BJ (cell line): Measurements from ENCODE around the gene EIF3F. TPM values are rescaled to one million over a fixed set of nuclear protein-coding genes. Genes with fewer than 3 reads are reported as not detected.

ENCODE experiments used
- CTCF ChIA-PET: fragments of 350-600 bp; formaldehyde crosslinking; extraction: SDS; loops from one replicate; lab custom pipeline; 2021; ENCODE audit warnings: antibody characterized with exemption, inconsistent platforms; lab: Yijun Ruan, JAX
- POLR2A ChIA-PET: fragments of 300-600 bp; sonication (Branson Sonifier 250); formaldehyde crosslinking; extraction: SDS; loops from one replicate; lab custom pipeline; 2021; ENCODE audit warnings: antibody characterized with exemption; lab: Charles Lee
- DNase-seq: peaks from one replicate; pipeline ENCODE4 v3.0.0-alpha.2; 2011; ENCODE audit warnings: low read depth
- H3K27me3 ChIP-seq: 2 replicates; pipeline ENCODE4 v1.6.0; 2011; ENCODE audit warnings: low read length; ENCODE audit not compliant: control insufficient read depth, insufficient read depth
- H3K36me3 ChIP-seq: 2 replicates; pipeline ENCODE4 v1.5.1; 2011; ENCODE audit warnings: low read length; ENCODE audit not compliant: control insufficient read depth, insufficient read depth
- H3K4me3 ChIP-seq: 2 replicates; pipeline ENCODE4 v1.5.1; 2011; ENCODE audit warnings: low read depth, mild to moderate bottlenecking, control low read depth, low read length
- polyA plus RNA-seq: library from polyadenylated mRNA; depleted of rRNA; stranded (reverse); fragments of >200 nt; gene quantifications from 2 replicates; pipeline ENCODE4 v1.2.3, GENCODE V29; 2011
- TF ChIP-seq, protein P1 (sequence below): IDR thresholded peaks from 2 replicates; pipeline ENCODE4 v1.5.1; 2011; ENCODE audit warnings: low read depth, mild to moderate bottlenecking, control low read depth, inconsistent platforms, low read length, moderate library complexity; ENCODE audit not compliant: insufficient read depth

The EIF3F gene
- polyA plus RNA-seq, 1 experiment, result 218 TPM

GRCh38 chr11:7967826-7968225 lies 19.3 kb upstream of the EIF3F start:
- TF ChIP-seq, protein P1, sequence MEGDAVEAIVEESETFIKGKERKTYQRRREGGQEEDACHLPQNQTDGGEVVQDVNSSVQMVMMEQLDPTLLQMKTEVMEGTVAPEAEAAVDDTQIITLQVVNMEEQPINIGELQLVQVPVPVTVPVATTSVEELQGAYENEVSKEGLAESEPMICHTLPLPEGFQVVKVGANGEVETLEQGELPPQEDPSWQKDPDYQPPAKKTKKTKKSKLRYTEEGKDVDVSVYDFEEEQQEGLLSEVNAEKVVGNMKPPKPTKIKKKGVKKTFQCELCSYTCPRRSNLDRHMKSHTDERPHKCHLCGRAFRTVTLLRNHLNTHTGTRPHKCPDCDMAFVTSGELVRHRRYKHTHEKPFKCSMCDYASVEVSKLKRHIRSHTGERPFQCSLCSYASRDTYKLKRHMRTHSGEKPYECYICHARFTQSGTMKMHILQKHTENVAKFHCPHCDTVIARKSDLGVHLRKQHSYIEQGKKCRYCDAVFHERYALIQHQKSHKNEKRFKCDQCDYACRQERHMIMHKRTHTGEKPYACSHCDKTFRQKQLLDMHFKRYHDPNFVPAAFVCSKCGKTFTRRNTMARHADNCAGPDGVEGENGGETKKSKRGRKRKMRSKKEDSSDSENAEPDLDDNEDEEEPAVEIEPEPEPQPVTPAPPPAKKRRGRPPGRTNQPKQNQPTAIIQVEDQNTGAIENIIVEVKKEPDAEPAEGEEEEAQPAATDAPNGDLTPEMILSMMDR, result no peak
- DNase-seq, result no peak
- H3K4me3 ChIP-seq, result no peak overlapping the region
- CTCF ChIA-PET, result interaction anchor here (1.7 to 2.0 kb wide), 3 partner anchors 19 to 75 kb away, joined by 7 to 10 read pairs (median 8); partner anchors contain the start of gene EIF3F
- H3K27me3 ChIP-seq, result no peaks in the 10 kb centered on the region
- no peaks in the 10 kb centered on the region for H3K36me3 ChIP-seq
- POLR2A ChIA-PET, result interaction anchor here (1.5 kb wide), 1 partner anchor 19 kb away, joined by 5 read pairs; the partner anchor contains the start of gene EIF3F

DNA sequence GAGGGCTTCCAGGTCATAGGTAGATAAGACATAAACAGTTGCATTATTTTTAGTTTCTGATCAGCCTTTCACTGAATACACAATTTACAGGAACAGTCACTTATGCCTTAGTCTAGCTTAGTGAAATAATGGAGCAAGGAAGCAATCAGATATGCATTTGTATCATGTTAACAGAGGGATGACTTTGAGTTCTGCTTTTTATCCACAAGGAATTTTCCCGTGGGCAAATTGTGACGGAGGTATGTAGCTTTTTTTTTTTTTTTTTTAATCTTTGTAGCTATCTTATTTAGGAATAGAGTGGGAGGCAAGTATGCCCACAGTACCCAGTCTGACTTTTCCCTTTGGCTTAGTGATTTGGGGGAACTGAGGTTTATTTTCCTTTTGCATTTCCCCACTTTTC lies 18.5 kb upstream of the EIF3F start:
- POLR2A ChIA-PET, result interaction anchor here (0.6 to 1.5 kb wide), 4 partner anchors 9 to 75 kb away, joined by 4 to 11 read pairs (median 6); partner anchors contain the start of gene EIF3F
- H3K36me3 ChIP-seq, result no peaks in the 10 kb centered on the region
- H3K4me3 ChIP-seq, result no peak overlapping the region
- CTCF ChIA-PET, result interaction anchor here (0.9 to 2.0 kb wide), 4 partner anchors 8 to 76 kb away, joined by 4 to 10 read pairs (median 8); partner anchors contain the start of gene EIF3F
- no peak for DNase-seq
- no peaks in the 10 kb centered on the region for H3K27me3 ChIP-seq
- TF ChIP-seq, protein P1, result no peak

- TF ChIP-seq, protein P1, result no peak
- no peak overlapping the region for H3K4me3 ChIP-seq
- no peaks in the 10 kb centered on the region for H3K27me3 ChIP-seq
- ChIA-PET CTCF (interaction anchor here (0.6 to 2.0 kb wide), 6 partner anchors 8 to 77 kb away, joined by 3 to 10 read pairs (median 6); partner anchors contain the start of gene EIF3F), POLR2A (interaction anchor here (0.6 kb wide), 1 partner anchor 65 kb away, joined by 3 read pairs; no protein-coding TSS in a partner anchor)
- H3K36me3 ChIP-seq, result no peaks in the 10 kb centered on the region
- DNase-seq, result no peak
Measured at GRCh38 chr11:7969756-7970646, 17.1 kb upstream of the EIF3F start.

DNA sequence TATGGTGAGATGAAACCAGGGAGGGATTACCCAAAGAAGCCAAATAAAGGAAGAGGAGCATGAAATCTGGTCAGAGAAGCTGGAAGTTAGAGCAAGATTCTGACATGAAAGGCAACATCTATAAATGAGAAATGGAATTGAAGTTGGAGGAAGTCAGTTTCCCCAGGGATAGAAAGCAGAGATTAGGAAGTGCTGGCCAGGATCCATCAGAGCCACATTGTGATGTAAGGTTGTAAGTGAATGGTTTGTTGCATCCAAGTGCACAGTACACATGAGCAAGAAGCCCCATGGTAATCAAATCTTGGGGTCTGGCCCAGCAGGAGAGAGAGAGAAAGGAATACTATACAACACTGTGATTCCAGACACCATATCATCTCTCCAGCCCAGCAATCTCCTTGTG lies 15.3 kb upstream of the EIF3F start:
- POLR2A ChIA-PET, result no interaction called here
- H3K36me3 ChIP-seq, result no peaks in the 10 kb centered on the region
- CTCF ChIA-PET, result interaction anchor here (1.0 kb wide), 1 partner anchor 15 kb away, joined by 3 read pairs; the partner anchor contains the start of gene EIF3F
- H3K27me3 ChIP-seq, result no peaks in the 10 kb centered on the region
- DNase-seq, result no peak
- TF ChIP-seq, protein P1, result no peak
- no peak overlapping the region for H3K4me3 ChIP-seq

- POLR2A ChIA-PET, result no interaction called here
- CTCF ChIA-PET, result no interaction called here
- H3K27me3 ChIP-seq, result no peaks in the 10 kb centered on the region
- H3K4me3 ChIP-seq, result no peak overlapping the region
- TF ChIP-seq, protein P1, result no peak
- no peaks in the 10 kb centered on the region for H3K36me3 ChIP-seq
- no peak for DNase-seq
Measured at GRCh38 chr11:7973011-7973410, 14.1 kb upstream of the EIF3F start.
